ENCODE results near the gene CCDC78. TPM values are rescaled to one million over a fixed set of nuclear protein-coding genes. Genes with fewer than 3 reads are reported as not detected.

CCDC78 gene
- total and polyA plus RNA-seq, 2 experiments from 2014 or later: 10.5 to 12.6 TPM

DNA sequence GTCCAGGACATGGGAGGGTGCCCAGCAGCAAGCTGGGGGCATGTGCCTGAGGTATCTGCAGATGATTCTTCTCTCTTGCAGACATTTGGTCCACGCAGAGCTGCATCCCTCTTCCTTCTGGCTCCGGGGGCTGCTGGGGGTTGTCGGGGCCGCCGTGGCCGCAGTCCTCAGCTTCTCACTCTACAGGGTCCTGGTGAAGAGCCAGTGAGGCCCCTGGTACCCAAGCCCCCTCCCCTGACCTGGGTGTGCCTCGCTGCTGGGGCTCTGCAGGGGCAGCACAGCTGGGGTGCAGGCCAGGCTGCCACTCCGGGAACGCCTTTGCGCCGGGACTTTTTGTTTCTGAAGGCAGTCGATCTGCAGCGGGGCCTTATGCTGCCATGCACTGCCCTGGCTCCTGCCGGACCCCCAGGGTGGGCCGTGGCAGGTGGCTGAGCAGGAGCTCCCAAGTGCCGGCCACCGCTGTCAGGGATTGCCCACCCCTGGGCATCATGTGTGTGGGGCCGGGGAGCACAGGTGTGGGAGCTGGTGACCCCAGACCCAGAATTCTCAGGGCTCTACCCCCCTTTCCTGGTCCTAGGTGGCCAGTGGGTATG, 52.7 kb downstream of the CCDC78 start:
- H3K27ac ChIP-seq (ENCODE audit: low read depth): no peak overlapping the region

More for the DNA sequence above, 52.7 kb downstream of the CCDC78 start:
- H3K27me3 ChIP-seq (ENCODE audit: insufficient read depth): no peaks in the 10 kb centered on the region
- H3K36me3 ChIP-seq (ENCODE audit: insufficient read depth): peaks cover 11% of the 10 kb centered on the region; the same call in 1 of the 2 replicates
- Mint-ChIP-seq H3K4me3 (no peak overlapping the region), H3K9me3 (no peaks in the 10 kb centered on the region), H3K27me3 (ENCODE audit: insufficient read depth, low read depth, poor library complexity) (peaks cover 6% of the 10 kb centered on the region), H3K27ac (no peak overlapping the region), H3K36me3 (ENCODE audit: low read depth) (peaks cover 21% of the 10 kb centered on the region), H3K4me1 (peaks cover 12% of the 10 kb centered on the region; the same call in 2 of the 3 replicates)
- H3K9me2 ChIP-seq (ENCODE audit: insufficient read depth): no peaks in the 10 kb centered on the region
- ATAC-seq: no peak
- DNase-seq (ENCODE audit: low spot score): no peak
- peaks cover 3% of the 10 kb centered on the region for H4K20me1 ChIP-seq (replicated peaks; ENCODE audit: insufficient read depth)
- H3K79me2 ChIP-seq (replicated peaks; ENCODE audit: insufficient read depth): peaks cover 12% of the 10 kb centered on the region
- no peak overlapping the region for H2AFZ ChIP-seq
- H3F3A ChIP-seq (replicated peaks; ENCODE audit: low read depth): peaks cover 17% of the 10 kb centered on the region; the same call in 1 of the 2 replicates
- H3K4me1 ChIP-seq (ENCODE audit: insufficient read depth): peaks cover 11% of the 10 kb centered on the region; the same call in 1 of the 2 replicates
- H3K4me3 ChIP-seq: no peak overlapping the region
- TF ChIP-seq POLR2AphosphoS5 (IDR thresholded peaks at IDR 0.05; ENCODE audit: low read depth) (no peak), EZH2 (IDR thresholded peaks at IDR 0.05; ENCODE audit: low read depth, unreplicated experiment) (no peak), JUNB (IDR thresholded peaks at IDR 0.05; ENCODE audit: unreplicated experiment) (no peak), CREB1 (CRISPR knock-in tag; IDR thresholded peaks at IDR 0.05; ENCODE audit: low read depth) (no peak), ZNF114 (CRISPR knock-in tag; IDR thresholded peaks at IDR 0.05) (no peak), NANOG (IDR thresholded peaks at IDR 0.05; ENCODE audit: borderline replicate concordance) (no peak), EZH2phosphoT487 (IDR thresholded peaks at IDR 0.05; ENCODE audit: unreplicated experiment) (no peak), ZNF331 (CRISPR knock-in tag; IDR thresholded peaks at IDR 0.05; ENCODE audit: low read depth) (no peak), STAT1 (IDR thresholded peaks at IDR 0.05; ENCODE audit: unreplicated experiment) (no peak)
- TF ChIP-seq, protein P1, sequence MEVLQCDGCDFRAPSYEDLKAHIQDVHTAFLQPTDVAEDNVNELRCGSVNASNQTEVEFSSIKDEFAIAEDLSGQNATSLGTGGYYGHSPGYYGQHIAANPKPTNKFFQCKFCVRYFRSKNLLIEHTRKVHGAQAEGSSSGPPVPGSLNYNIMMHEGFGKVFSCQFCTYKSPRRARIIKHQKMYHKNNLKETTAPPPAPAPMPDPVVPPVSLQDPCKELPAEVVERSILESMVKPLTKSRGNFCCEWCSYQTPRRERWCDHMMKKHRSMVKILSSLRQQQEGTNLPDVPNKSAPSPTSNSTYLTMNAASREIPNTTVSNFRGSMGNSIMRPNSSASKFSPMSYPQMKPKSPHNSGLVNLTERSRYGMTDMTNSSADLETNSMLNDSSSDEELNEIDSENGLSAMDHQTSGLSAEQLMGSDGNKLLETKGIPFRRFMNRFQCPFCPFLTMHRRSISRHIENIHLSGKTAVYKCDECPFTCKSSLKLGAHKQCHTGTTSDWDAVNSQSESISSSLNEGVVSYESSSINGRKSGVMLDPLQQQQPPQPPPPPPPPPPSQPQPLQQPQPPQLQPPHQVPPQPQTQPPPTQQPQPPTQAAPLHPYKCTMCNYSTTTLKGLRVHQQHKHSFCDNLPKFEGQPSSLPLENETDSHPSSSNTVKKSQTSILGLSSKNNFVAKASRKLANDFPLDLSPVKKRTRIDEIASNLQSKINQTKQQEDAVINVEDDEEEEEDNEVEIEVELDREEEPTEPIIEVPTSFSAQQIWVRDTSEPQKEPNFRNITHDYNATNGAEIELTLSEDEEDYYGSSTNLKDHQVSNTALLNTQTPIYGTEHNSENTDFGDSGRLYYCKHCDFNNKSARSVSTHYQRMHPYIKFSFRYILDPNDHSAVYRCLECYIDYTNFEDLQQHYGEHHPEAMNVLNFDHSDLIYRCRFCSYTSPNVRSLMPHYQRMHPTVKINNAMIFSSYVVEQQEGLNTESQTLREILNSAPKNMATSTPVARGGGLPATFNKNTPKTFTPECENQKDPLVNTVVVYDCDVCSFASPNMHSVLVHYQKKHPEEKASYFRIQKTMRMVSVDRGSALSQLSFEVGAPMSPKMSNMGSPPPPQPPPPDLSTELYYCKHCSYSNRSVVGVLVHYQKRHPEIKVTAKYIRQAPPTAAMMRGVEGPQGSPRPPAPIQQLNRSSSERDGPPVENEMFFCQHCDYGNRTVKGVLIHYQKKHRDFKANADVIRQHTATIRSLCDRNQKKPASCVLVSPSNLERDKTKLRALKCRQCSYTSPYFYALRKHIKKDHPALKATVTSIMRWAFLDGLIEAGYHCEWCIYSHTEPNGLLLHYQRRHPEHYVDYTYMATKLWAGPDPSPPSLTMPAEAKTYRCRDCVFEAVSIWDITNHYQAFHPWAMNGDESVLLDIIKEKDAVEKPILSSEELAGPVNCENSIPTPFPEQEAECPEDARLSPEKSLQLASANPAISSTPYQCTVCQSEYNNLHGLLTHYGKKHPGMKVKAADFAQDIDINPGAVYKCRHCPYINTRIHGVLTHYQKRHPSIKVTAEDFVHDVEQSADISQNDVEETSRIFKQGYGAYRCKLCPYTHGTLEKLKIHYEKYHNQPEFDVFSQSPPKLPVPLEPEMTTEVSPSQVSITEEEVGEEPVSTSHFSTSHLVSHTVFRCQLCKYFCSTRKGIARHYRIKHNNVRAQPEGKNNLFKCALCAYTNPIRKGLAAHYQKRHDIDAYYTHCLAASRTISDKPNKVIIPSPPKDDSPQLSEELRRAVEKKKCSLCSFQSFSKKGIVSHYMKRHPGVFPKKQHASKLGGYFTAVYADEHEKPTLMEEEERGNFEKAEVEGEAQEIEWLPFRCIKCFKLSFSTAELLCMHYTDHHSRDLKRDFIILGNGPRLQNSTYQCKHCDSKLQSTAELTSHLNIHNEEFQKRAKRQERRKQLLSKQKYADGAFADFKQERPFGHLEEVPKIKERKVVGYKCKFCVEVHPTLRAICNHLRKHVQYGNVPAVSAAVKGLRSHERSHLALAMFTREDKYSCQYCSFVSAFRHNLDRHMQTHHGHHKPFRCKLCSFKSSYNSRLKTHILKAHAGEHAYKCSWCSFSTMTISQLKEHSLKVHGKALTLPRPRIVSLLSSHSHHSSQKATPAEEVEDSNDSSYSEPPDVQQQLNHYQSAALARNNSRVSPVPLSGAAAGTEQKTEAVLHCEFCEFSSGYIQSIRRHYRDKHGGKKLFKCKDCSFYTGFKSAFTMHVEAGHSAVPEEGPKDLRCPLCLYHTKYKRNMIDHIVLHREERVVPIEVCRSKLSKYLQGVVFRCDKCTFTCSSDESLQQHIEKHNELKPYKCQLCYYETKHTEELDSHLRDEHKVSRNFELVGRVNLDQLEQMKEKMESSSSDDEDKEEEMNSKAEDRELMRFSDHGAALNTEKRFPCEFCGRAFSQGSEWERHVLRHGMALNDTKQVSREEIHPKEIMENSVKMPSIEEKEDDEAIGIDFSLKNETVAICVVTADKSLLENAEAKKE (CRISPR knock-in tag; IDR thresholded peaks at IDR 0.05): no peak
- TF ChIP-seq, protein P2, sequence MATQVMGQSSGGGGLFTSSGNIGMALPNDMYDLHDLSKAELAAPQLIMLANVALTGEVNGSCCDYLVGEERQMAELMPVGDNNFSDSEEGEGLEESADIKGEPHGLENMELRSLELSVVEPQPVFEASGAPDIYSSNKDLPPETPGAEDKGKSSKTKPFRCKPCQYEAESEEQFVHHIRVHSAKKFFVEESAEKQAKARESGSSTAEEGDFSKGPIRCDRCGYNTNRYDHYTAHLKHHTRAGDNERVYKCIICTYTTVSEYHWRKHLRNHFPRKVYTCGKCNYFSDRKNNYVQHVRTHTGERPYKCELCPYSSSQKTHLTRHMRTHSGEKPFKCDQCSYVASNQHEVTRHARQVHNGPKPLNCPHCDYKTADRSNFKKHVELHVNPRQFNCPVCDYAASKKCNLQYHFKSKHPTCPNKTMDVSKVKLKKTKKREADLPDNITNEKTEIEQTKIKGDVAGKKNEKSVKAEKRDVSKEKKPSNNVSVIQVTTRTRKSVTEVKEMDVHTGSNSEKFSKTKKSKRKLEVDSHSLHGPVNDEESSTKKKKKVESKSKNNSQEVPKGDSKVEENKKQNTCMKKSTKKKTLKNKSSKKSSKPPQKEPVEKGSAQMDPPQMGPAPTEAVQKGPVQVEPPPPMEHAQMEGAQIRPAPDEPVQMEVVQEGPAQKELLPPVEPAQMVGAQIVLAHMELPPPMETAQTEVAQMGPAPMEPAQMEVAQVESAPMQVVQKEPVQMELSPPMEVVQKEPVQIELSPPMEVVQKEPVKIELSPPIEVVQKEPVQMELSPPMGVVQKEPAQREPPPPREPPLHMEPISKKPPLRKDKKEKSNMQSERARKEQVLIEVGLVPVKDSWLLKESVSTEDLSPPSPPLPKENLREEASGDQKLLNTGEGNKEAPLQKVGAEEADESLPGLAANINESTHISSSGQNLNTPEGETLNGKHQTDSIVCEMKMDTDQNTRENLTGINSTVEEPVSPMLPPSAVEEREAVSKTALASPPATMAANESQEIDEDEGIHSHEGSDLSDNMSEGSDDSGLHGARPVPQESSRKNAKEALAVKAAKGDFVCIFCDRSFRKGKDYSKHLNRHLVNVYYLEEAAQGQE (IDR thresholded peaks at IDR 0.05; ENCODE audit: unreplicated experiment): no peak
- TF ChIP-seq, protein P3, sequence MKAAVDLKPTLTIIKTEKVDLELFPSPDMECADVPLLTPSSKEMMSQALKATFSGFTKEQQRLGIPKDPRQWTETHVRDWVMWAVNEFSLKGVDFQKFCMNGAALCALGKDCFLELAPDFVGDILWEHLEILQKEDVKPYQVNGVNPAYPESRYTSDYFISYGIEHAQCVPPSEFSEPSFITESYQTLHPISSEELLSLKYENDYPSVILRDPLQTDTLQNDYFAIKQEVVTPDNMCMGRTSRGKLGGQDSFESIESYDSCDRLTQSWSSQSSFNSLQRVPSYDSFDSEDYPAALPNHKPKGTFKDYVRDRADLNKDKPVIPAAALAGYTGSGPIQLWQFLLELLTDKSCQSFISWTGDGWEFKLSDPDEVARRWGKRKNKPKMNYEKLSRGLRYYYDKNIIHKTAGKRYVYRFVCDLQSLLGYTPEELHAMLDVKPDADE (IDR thresholded peaks at IDR 0.05): no peak
- TF ChIP-seq, protein P4, sequence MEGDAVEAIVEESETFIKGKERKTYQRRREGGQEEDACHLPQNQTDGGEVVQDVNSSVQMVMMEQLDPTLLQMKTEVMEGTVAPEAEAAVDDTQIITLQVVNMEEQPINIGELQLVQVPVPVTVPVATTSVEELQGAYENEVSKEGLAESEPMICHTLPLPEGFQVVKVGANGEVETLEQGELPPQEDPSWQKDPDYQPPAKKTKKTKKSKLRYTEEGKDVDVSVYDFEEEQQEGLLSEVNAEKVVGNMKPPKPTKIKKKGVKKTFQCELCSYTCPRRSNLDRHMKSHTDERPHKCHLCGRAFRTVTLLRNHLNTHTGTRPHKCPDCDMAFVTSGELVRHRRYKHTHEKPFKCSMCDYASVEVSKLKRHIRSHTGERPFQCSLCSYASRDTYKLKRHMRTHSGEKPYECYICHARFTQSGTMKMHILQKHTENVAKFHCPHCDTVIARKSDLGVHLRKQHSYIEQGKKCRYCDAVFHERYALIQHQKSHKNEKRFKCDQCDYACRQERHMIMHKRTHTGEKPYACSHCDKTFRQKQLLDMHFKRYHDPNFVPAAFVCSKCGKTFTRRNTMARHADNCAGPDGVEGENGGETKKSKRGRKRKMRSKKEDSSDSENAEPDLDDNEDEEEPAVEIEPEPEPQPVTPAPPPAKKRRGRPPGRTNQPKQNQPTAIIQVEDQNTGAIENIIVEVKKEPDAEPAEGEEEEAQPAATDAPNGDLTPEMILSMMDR (conservative IDR thresholded peaks at IDR 0.05; ENCODE audit: low read depth in 2 of 2): no peak
- no peak overlapping the region for H3K4me2 ChIP-seq

Data from GM23338 (cell line).